WTC11 (cell line): ENCODE measurements around the gene DDI2. TPM values are rescaled to one million over a fixed set of nuclear protein-coding genes. Genes with fewer than 3 reads are reported as not detected.
"Not testable (repeated sequence)": the region's sequence is repeated elsewhere in the genome, so short reads cannot be mapped to it uniquely, and the experiment has no call there.

ENCODE experiments used
- ATAC-seq: fragments of 200-7000 bp; cut with Tn5 transposase; 2 replicates; pipeline ENCODE4 v1.10.0; 2021; ENCODE audit warnings: mild to moderate bottlenecking, moderate library complexity
- CTCF ChIA-PET: fragments of 300-600 bp; sonication (Branson Sonifier 250); formaldehyde crosslinking; loops from one replicate; lab custom pipeline; 2021; ENCODE audit warnings: antibody characterized with exemption; lab: Charles Lee
- POLR2A ChIA-PET: fragments of 350-600 bp; sonication (Branson Sonifier 250); formaldehyde crosslinking; loops from one replicate; lab custom pipeline; 2021; ENCODE audit warnings: antibody characterized with exemption; lab: Charles Lee
- DNase-seq: peaks from one replicate; pipeline ENCODE4 v3.0.0; 2021; ENCODE audit warnings: low spot score
- H3K27ac Mint-ChIP-seq: 2 replicates; pipeline ENCODE4 v1.8.0; 2021; ENCODE audit warnings: mixed read lengths
- H3K27me3 Mint-ChIP-seq: 2 replicates; pipeline ENCODE4 v1.8.0; 2021; ENCODE audit warnings: low read depth, mild to moderate bottlenecking, moderate library complexity, mixed read lengths
- H3K36me3 Mint-ChIP-seq: 2 replicates; pipeline ENCODE4 v1.8.0; 2021; ENCODE audit warnings: mixed read lengths
- H3K4me1 Mint-ChIP-seq: 2 replicates; pipeline ENCODE4 v1.8.0; 2022; ENCODE audit warnings: mixed read lengths
- H3K4me3 Mint-ChIP-seq: 2 replicates; pipeline ENCODE4 v1.8.0; 2021; ENCODE audit warnings: mild to moderate bottlenecking, moderate library complexity, mixed read lengths
- H3K9me3 Mint-ChIP-seq: 2 replicates; pipeline ENCODE4 v1.8.0; 2021; ENCODE audit warnings: mixed read lengths
- ATF1 ChIP-seq: sonication (generic); formaldehyde crosslinking; IDR thresholded peaks from 2 replicates; pipeline ENCODE4 v1.8.1; 2023; ENCODE audit warnings: mild to moderate bottlenecking, moderate library complexity, missing genetic modification reagents
- ATF6 ChIP-seq: sonication (generic); formaldehyde crosslinking; IDR thresholded peaks from 2 replicates; pipeline ENCODE4 v1.8.1; 2023; ENCODE audit warnings: mild to moderate bottlenecking, missing genetic modification reagents
- EMX1 ChIP-seq: fragments of 250-450 bp; sonication (Bioruptor Pico); IDR thresholded peaks from 2 replicates; pipeline ENCODE4 v1.8.0; 2021; ENCODE audit warnings: mild to moderate bottlenecking
- ETV6 ChIP-seq: sonication (generic); formaldehyde crosslinking; IDR thresholded peaks from 2 replicates; pipeline ENCODE4 v1.8.1; 2022; ENCODE audit warnings: mild to moderate bottlenecking, missing genetic modification reagents
- GABPB1 ChIP-seq: sonication (generic); formaldehyde crosslinking; IDR thresholded peaks from 2 replicates; pipeline ENCODE4 v1.8.1; 2023; ENCODE audit warnings: mild to moderate bottlenecking, missing genetic modification reagents
- MAX ChIP-seq: sonication (generic); formaldehyde crosslinking; IDR thresholded peaks from 2 replicates; pipeline ENCODE4 v1.8.0; 2022; ENCODE audit warnings: mild to moderate bottlenecking, missing genetic modification reagents
- MXD4 ChIP-seq: fragments of 250-450 bp; sonication (Bioruptor Pico); IDR thresholded peaks from 2 replicates; pipeline ENCODE4 v1.8.0; 2021; ENCODE audit warnings: mild to moderate bottlenecking, moderate library complexity, borderline replicate concordance
- NR3C1 ChIP-seq: sonication (generic); formaldehyde crosslinking; conservative IDR thresholded peaks from 2 replicates; pipeline ENCODE4 v1.8.1; 2023; ENCODE audit warnings: low read depth, mild to moderate bottlenecking, missing genetic modification reagents
- OVOL2 ChIP-seq: fragments of 250-450 bp; sonication (Bioruptor Pico); IDR thresholded peaks from 2 replicates; pipeline ENCODE4 v1.9.0; 2021; ENCODE audit warnings: mild to moderate bottlenecking, borderline replicate concordance
- PRDM15 ChIP-seq: sonication (generic); formaldehyde crosslinking; IDR thresholded peaks from 2 replicates; pipeline ENCODE4 v1.8.0; 2022; ENCODE audit warnings: missing genetic modification reagents
- PRRX2 ChIP-seq: fragments of 250-450 bp; sonication (Bioruptor Pico); IDR thresholded peaks from 2 replicates; pipeline ENCODE4 v1.8.0; 2021; ENCODE audit warnings: mild to moderate bottlenecking
- RELA ChIP-seq: sonication (generic); formaldehyde crosslinking; IDR thresholded peaks from 2 replicates; pipeline ENCODE4 v1.8.1; 2022; ENCODE audit warnings: missing genetic modification reagents, mild to moderate bottlenecking, borderline replicate concordance
- SMAD3 ChIP-seq: sonication (generic); formaldehyde crosslinking; IDR thresholded peaks from 2 replicates; pipeline ENCODE4 v1.8.0; 2022; ENCODE audit warnings: missing genetic modification reagents, mild to moderate bottlenecking, borderline replicate concordance
- SP1 ChIP-seq: sonication (generic); formaldehyde crosslinking; conservative IDR thresholded peaks from 2 replicates; pipeline ENCODE4 v1.8.1; 2022; ENCODE audit warnings: missing genetic modification reagents
- TP53 ChIP-seq: sonication (generic); formaldehyde crosslinking; IDR thresholded peaks from 2 replicates; pipeline ENCODE4 v1.8.1; 2023; ENCODE audit warnings: mild to moderate bottlenecking, missing genetic modification reagents
- USF2 ChIP-seq: sonication (generic); formaldehyde crosslinking; IDR thresholded peaks from 2 replicates; pipeline ENCODE4 v1.8.1; 2023; ENCODE audit warnings: mild to moderate bottlenecking, missing genetic modification reagents, moderate library complexity
- ZBTB21 ChIP-seq: sonication (generic); formaldehyde crosslinking; IDR thresholded peaks from 2 replicates; pipeline ENCODE4 v1.8.1; 2023; ENCODE audit warnings: mild to moderate bottlenecking, missing genetic modification reagents, borderline replicate concordance
- ZMAT4 ChIP-seq: fragments of 250-450 bp; sonication (Bioruptor Pico); IDR thresholded peaks from 2 replicates; pipeline ENCODE4 v1.9.0; 2021; ENCODE audit warnings: mild to moderate bottlenecking
- ZNF138 ChIP-seq: sonication (generic); formaldehyde crosslinking; conservative IDR thresholded peaks from 2 replicates; pipeline ENCODE4 v1.8.1; 2022; ENCODE audit warnings: mild to moderate bottlenecking, moderate library complexity, missing genetic modification reagents
- ZNF671 ChIP-seq: fragments of 250-450 bp; sonication (Bioruptor Pico); IDR thresholded peaks from 2 replicates; pipeline ENCODE4 v1.8.0; 2021; ENCODE audit warnings: mild to moderate bottlenecking
- total RNA-seq: library from RNA; stranded (reverse); gene quantifications from 3 replicates; pipeline ENCODE4 v1.2.3, GENCODE V29; 2021

Gene DDI2
- total RNA-seq, 1 experiment from 2014 or later = 34.2 TPM

GRCh38 chr1:15650433-15650832, 33.2 kb downstream of the DDI2 start:
- no peak overlapping the region for H3K4me3 Mint-ChIP-seq
- H3K27ac Mint-ChIP-seq = no peak overlapping the region
- ATAC-seq (no peak), DNase-seq (no peak)
- no peak for TF ChIP-seq MAX (CRISPR knock-in tag)
- H3K27me3 Mint-ChIP-seq = no peaks in the 10 kb centered on the region
- no peaks in the 10 kb centered on the region for H3K4me1 Mint-ChIP-seq
- H3K36me3 Mint-ChIP-seq = peaks cover 59% of the 10 kb centered on the region
- no peaks in the 10 kb centered on the region for H3K9me3 Mint-ChIP-seq
- CTCF ChIA-PET = no interaction called here
- POLR2A ChIA-PET = no interaction called here

- H3K4me1 Mint-ChIP-seq, POLR2A ChIA-PET, H3K27me3 Mint-ChIP-seq, CTCF ChIA-PET, ATAC-seq, H3K4me3 Mint-ChIP-seq, DNase-seq, H3K9me3 Mint-ChIP-seq, H3K27ac Mint-ChIP-seq: not testable (repeated sequence)
- H3K36me3 Mint-ChIP-seq = peaks cover 70% of the 10 kb centered on the region
Observed at GRCh38 chr1:15652130-15652529, 34.9 kb downstream of the DDI2 start.

GRCh38 chr1:15654091-15654690, 36.9 kb downstream of the DDI2 start:
- H3K4me1 Mint-ChIP-seq = no peaks in the 10 kb centered on the region
- ChIA-PET CTCF (no interaction called here), POLR2A (no interaction called here)
- ATAC-seq = no peak
- H3K4me3 Mint-ChIP-seq = no peak overlapping the region
- H3K27ac Mint-ChIP-seq = no peak overlapping the region
- H3K27me3 Mint-ChIP-seq = no peaks in the 10 kb centered on the region
- TF ChIP-seq PRDM15 (CRISPR knock-in tag) (no peak), ETV6 (CRISPR knock-in tag) (no peak), GABPB1 (CRISPR knock-in tag) (no peak), ZNF138 (CRISPR knock-in tag) (no peak)
- H3K36me3 Mint-ChIP-seq = peaks cover 56% of the 10 kb centered on the region
- DNase-seq = no peak
- no peaks in the 10 kb centered on the region for H3K9me3 Mint-ChIP-seq

GRCh38 chr1:15656464-15656863, 39.2 kb downstream of the DDI2 start:
- no peaks in the 10 kb centered on the region for H3K27me3 Mint-ChIP-seq
- no peak overlapping the region for H3K27ac Mint-ChIP-seq
- ATAC-seq (no peak), DNase-seq (no peak)
- H3K4me1 Mint-ChIP-seq = no peaks in the 10 kb centered on the region
- no peak overlapping the region for H3K4me3 Mint-ChIP-seq
- ChIA-PET POLR2A (no interaction called here), CTCF (no interaction called here)
- H3K9me3 Mint-ChIP-seq = no peaks in the 10 kb centered on the region
- no peak for TF ChIP-seq TP53 (CRISPR knock-in tag)
- no peak for TF ChIP-seq ATF1 (CRISPR knock-in tag)
- peaks cover 58% of the 10 kb centered on the region for H3K36me3 Mint-ChIP-seq

GRCh38 chr1:15657021-15657420, 39.8 kb downstream of the DDI2 start:
- POLR2A ChIA-PET = no interaction called here
- Mint-ChIP-seq H3K27ac (no peak overlapping the region), H3K9me3 (no peaks in the 10 kb centered on the region), H3K27me3 (no peaks in the 10 kb centered on the region), H3K36me3 (peaks cover 58% of the 10 kb centered on the region), H3K4me1 (no peaks in the 10 kb centered on the region), H3K4me3 (no peak overlapping the region)
- no peak for TF ChIP-seq PRRX2 (CRISPR knock-in tag)
- no peak for TF ChIP-seq ZMAT4
- TF ChIP-seq OVOL2 = no peak
- no peak for TF ChIP-seq ZNF671 (CRISPR knock-in tag)
- TF ChIP-seq TP53 (CRISPR knock-in tag) = no peak
- TF ChIP-seq ATF1 (CRISPR knock-in tag) = no peak
- no peak for TF ChIP-seq ATF6 (CRISPR knock-in tag)
- TF ChIP-seq NR3C1 (CRISPR knock-in tag) = no peak
- no peak for TF ChIP-seq SP1 (CRISPR knock-in tag)
- TF ChIP-seq USF2 (CRISPR knock-in tag) = no peak
- no peak for TF ChIP-seq MXD4 (CRISPR knock-in tag)
- no peak for TF ChIP-seq SMAD3 (CRISPR knock-in tag)
- no peak for TF ChIP-seq EMX1 (CRISPR knock-in tag)
- no peak for TF ChIP-seq RELA (CRISPR knock-in tag)
- TF ChIP-seq ZBTB21 (CRISPR knock-in tag) = no peak
- DNase-seq = no peak
- CTCF ChIA-PET = no interaction called here
- no peak for ATAC-seq
